Panc1 (cell line): Measurements from ENCODE around the gene DHRS7C. TPM values are rescaled to one million over a fixed set of nuclear protein-coding genes. Genes with fewer than 3 reads are reported as not detected.
"Not testable (repeated sequence)": the region's sequence is repeated elsewhere in the genome, so short reads cannot be mapped to it uniquely, and the experiment has no call there.

Source experiments
- ATAC-seq: fragments of 200-7000 bp; cut with Tn5 transposase; 2 replicates; pipeline ENCODE4 v1.9.1; 2020; ENCODE audit warnings: mild to moderate bottlenecking, moderate library complexity
- BruUV-seq: library from RNA; stranded (reverse); fragments of 400-500 nt; replicated peaks from 2 replicates; lab custom pipeline; 2021; lab: Mats Ljungman, UMichigan
- CTCF ChIA-PET: fragments of 300-600 bp; sonication (Branson Sonifier 250); formaldehyde crosslinking; loops from one replicate; lab custom pipeline; 2022; ENCODE audit warnings: antibody characterized with exemption; lab: Charles Lee
- POLR2A ChIA-PET: fragments of 300-600 bp; sonication (Branson Sonifier 250); formaldehyde crosslinking; loops from one replicate; lab custom pipeline; 2022; ENCODE audit warnings: antibody characterized with exemption; lab: Charles Lee
- DNase-seq: peaks from one replicate; pipeline ENCODE4 v3.0.0-alpha.2; 2010; ENCODE audit warnings: low read depth, low spot score
- H3K27ac ChIP-seq: 2 replicates; pipeline ENCODE4 v1.5.1; 2011; ENCODE audit warnings: mild to moderate bottlenecking, low read length, inconsistent platforms
- H3K27me3 ChIP-seq: fragments of 200-500 bp; sonication (Bioruptor generic); 2 replicates; pipeline ENCODE4 v1.6.0; 2014; ENCODE audit warnings: low read length, inconsistent platforms; ENCODE audit not compliant: control insufficient read depth, insufficient read depth
- H3K36me3 ChIP-seq: fragments of 200-500 bp; sonication (Bioruptor generic); 2 replicates; pipeline ENCODE4 v1.5.1; 2014; ENCODE audit warnings: inconsistent platforms, mild to moderate bottlenecking, low read length, moderate library complexity; ENCODE audit not compliant: control insufficient read depth, insufficient read depth
- H3K4me1 ChIP-seq: 2 replicates; pipeline ENCODE4 v1.5.1; 2011; ENCODE audit warnings: inconsistent platforms, mild to moderate bottlenecking, low read length, moderate library complexity; ENCODE audit not compliant: control insufficient read depth, insufficient read depth
- H3K4me3 ChIP-seq, 2 experiments: 2 replicates each; pipeline ENCODE4 v1.5.1; 2011 to 2012; ENCODE audit warnings: low read depth in 2 of 2, low read length in 2 of 2, mild to moderate bottlenecking in 2 of 2, inconsistent platforms in 1 of 2, moderate library complexity in 1 of 2
- H3K9me3 ChIP-seq: fragments of 200-500 bp; sonication (Bioruptor generic); 2 replicates; pipeline ENCODE4 v1.5.1; 2014; ENCODE audit warnings: low read depth, mild to moderate bottlenecking, inconsistent platforms, low read length, moderate library complexity; ENCODE audit not compliant: control insufficient read depth, insufficient read depth
- POLR2AphosphoS5 ChIP-seq: IDR thresholded peaks from 2 replicates; pipeline ENCODE4 v1.6.1; 2012; ENCODE audit warnings: mild to moderate bottlenecking, low read depth, low read length, moderate library complexity
- SIN3A ChIP-seq: IDR thresholded peaks from 2 replicates; pipeline ENCODE4 v1.6.1; 2012; ENCODE audit warnings: low read depth, mild to moderate bottlenecking, low read length, moderate library complexity, borderline replicate concordance; ENCODE audit not compliant: insufficient read depth
- TCF7L2 ChIP-seq: IDR thresholded peaks from 2 replicates; pipeline ENCODE4 v1.6.1; 2011; ENCODE audit warnings: mild to moderate bottlenecking, low read depth, low read length, inconsistent platforms
- in situ Hi-C: cut with HindIII; loops from 2 replicates; pipeline ENCODE4 v1.10.0; 2016; ENCODE audit warnings: low sequenced_read_pairs, low pct_unique_long_range_greater_than_20kb
- intact Hi-C: fragments of 100-400 bp; cut with micrococcal nuclease; formaldehyde crosslinking; loops from one replicate; pipeline ENCODE4 v1.10.0; 2022; ENCODE audit not compliant: unreplicated experiment
- total RNA-seq: library from RNA; stranded (reverse); gene quantifications from one replicate; pipeline ENCODE4 v1.2.1, GENCODE V29; 2021; ENCODE audit not compliant: unreplicated experiment
- TF ChIP-seq, protein P1 (sequence below), 2 experiments: IDR thresholded peaks; 2 replicates each; pipeline ENCODE4 v1.6.1; 2011 to 2012; ENCODE audit warnings: low read depth in 2 of 2, control low read depth in 1 of 2, low read length in 1 of 2, mild to moderate bottlenecking in 1 of 2, moderate library complexity in 1 of 2; ENCODE audit not compliant: insufficient read depth in 1 of 2
- TF ChIP-seq, protein P2 (sequence below): fragments of 450-650 bp; IDR thresholded peaks from 2 replicates; pipeline ENCODE4 v1.5.1; 2017; ENCODE audit warnings: mild to moderate bottlenecking

DHRS7C gene
- total RNA-seq, 1 experiment from 2014 or later = not detected

DNA sequence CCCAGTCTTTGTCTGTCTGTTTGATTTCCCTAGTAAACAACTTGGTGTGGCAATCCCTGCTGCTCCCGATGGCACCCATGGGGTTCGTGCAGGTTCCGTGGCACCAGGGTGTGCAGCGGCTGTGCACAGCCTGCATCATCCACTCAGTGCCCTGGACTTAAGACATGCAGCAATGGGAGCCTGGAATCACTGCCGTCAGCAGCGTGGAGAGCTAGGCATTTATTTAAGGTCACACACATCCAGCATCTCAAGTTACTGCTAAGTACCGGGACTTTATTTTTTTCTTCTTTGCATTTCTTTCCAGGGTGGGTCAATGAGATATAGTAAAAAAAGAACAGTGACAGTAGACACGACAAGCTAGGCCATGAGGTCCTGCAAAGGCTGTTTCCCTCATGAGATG is 2.8 kb downstream of the DHRS7C start:
- ChIA-PET CTCF (no interaction called here), POLR2A (no interaction called here)
- no peaks in the 10 kb centered on the region for H3K27me3 ChIP-seq
- no peaks in the 10 kb centered on the region for H3K9me3 ChIP-seq
- no peak overlapping the region for H3K4me3 ChIP-seq
- in situ Hi-C loops = no loop called here
- DNase-seq = no peak
- intact Hi-C loops = no loop called here
- no TSS peak for BruUV-seq
- no peak overlapping the region for H3K27ac ChIP-seq
- H3K36me3 ChIP-seq = no peaks in the 10 kb centered on the region
- no peak for TF ChIP-seq POLR2AphosphoS5
- no peak for TF ChIP-seq SIN3A
- TF ChIP-seq, protein P1, sequence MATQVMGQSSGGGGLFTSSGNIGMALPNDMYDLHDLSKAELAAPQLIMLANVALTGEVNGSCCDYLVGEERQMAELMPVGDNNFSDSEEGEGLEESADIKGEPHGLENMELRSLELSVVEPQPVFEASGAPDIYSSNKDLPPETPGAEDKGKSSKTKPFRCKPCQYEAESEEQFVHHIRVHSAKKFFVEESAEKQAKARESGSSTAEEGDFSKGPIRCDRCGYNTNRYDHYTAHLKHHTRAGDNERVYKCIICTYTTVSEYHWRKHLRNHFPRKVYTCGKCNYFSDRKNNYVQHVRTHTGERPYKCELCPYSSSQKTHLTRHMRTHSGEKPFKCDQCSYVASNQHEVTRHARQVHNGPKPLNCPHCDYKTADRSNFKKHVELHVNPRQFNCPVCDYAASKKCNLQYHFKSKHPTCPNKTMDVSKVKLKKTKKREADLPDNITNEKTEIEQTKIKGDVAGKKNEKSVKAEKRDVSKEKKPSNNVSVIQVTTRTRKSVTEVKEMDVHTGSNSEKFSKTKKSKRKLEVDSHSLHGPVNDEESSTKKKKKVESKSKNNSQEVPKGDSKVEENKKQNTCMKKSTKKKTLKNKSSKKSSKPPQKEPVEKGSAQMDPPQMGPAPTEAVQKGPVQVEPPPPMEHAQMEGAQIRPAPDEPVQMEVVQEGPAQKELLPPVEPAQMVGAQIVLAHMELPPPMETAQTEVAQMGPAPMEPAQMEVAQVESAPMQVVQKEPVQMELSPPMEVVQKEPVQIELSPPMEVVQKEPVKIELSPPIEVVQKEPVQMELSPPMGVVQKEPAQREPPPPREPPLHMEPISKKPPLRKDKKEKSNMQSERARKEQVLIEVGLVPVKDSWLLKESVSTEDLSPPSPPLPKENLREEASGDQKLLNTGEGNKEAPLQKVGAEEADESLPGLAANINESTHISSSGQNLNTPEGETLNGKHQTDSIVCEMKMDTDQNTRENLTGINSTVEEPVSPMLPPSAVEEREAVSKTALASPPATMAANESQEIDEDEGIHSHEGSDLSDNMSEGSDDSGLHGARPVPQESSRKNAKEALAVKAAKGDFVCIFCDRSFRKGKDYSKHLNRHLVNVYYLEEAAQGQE (IDR thresholded peaks at IDR 0.05; ENCODE audit: insufficient read depth in 1 of 2, low read depth in 2 of 2, low read length in 1 of 2) = no peak
- no peak for TF ChIP-seq TCF7L2
- TF ChIP-seq, protein P2, sequence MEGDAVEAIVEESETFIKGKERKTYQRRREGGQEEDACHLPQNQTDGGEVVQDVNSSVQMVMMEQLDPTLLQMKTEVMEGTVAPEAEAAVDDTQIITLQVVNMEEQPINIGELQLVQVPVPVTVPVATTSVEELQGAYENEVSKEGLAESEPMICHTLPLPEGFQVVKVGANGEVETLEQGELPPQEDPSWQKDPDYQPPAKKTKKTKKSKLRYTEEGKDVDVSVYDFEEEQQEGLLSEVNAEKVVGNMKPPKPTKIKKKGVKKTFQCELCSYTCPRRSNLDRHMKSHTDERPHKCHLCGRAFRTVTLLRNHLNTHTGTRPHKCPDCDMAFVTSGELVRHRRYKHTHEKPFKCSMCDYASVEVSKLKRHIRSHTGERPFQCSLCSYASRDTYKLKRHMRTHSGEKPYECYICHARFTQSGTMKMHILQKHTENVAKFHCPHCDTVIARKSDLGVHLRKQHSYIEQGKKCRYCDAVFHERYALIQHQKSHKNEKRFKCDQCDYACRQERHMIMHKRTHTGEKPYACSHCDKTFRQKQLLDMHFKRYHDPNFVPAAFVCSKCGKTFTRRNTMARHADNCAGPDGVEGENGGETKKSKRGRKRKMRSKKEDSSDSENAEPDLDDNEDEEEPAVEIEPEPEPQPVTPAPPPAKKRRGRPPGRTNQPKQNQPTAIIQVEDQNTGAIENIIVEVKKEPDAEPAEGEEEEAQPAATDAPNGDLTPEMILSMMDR = no peak
- no peaks in the 10 kb centered on the region for H3K4me1 ChIP-seq
- no peak for ATAC-seq

DNA sequence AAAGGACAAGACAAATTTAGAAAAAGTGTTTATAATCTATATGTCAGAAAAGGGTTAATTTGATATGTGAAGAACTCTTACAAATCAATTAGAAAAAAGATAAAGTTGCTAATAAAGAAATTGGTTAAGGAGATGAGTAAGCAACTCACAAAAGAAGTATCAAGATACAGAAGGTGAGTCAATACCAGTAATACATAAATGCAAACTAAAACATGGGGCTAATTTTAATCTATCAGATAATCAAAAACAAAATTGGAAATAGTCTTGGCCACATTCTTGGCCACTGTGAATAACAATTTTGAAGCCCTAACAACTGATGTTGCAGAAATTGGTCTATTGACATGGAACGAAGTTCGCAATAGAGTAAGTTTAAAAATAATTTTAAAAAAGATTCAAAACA is 6.8 kb downstream of the DHRS7C start:
- ChIA-PET CTCF (no interaction called here), POLR2A (no interaction called here)
- Histone ChIP-seq H3K4me1 (no peaks in the 10 kb centered on the region), H3K27me3 (peaks cover 4% of the 10 kb centered on the region), H3K36me3 (no peaks in the 10 kb centered on the region), H3K27ac (no peak overlapping the region), H3K4me3 (no peak overlapping the region), H3K9me3 (no peaks in the 10 kb centered on the region)
- TF ChIP-seq, protein P1 (IDR thresholded peaks at IDR 0.05; ENCODE audit: insufficient read depth in 1 of 2, low read depth in 2 of 2, low read length in 1 of 2) = no peak
- TF ChIP-seq TCF7L2 = no peak
- no peak for TF ChIP-seq SIN3A
- TF ChIP-seq, protein P2 = no peak
- no peak for TF ChIP-seq POLR2AphosphoS5
- ATAC-seq (no peak), DNase-seq (no peak)
- no TSS peak for BruUV-seq
- intact Hi-C loops (no loop called here), in situ Hi-C loops (no loop called here)

DNA sequence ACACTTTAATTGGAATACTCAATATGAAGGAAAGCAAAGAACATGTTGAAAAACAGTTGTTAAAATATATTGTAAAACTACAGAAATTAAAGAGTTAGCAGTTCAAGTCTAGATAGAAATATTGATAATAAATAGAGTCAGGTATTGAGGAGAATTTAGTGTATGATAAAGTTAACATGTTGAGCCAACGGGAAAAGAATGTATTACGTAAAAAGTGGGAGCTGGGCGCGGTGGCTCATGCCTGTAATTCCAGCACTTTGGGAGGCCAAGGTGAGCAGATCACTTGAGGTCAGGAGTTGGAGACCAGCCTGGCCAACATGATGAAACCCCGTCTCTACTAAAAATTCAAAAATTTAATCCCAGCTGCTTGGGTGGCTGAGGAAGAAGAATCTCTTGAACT is 7.9 kb downstream of the DHRS7C start:
- H3K27ac ChIP-seq, POLR2A ChIA-PET, ATAC-seq, DNase-seq, H3K4me3 ChIP-seq, H3K27me3 ChIP-seq, H3K36me3 ChIP-seq, H3K4me1 ChIP-seq, BruUV-seq, in situ Hi-C loops, intact Hi-C loops, H3K9me3 ChIP-seq: not testable (repeated sequence)
- CTCF ChIA-PET = interaction anchor here (0.6 kb wide), 1 partner anchor 45 kb away, joined by 10 read pairs; no protein-coding TSS in a partner anchor
